Keratinocyte (primary cell): Measurements from ENCODE around the gene NEURL3.

Source experiments
- CTCF ChIP-seq, 3 experiments: IDR thresholded peaks in 1 of 3; conservative IDR thresholded peaks in 1 of 3; optimal IDR thresholded peaks in 1 of 3; 2 replicates in 2 of 3; 3 replicates in 1 of 3; pipeline versions ENCODE3 to v1.5.1; 2011; ENCODE audit warnings: low read length in 3 of 3, mild to moderate bottlenecking in 3 of 3, moderate library complexity in 2 of 3, control low read depth in 1 of 3, inconsistent platforms in 1 of 3; ENCODE audit not compliant: insufficient read depth in 2 of 3; ENCODE audit errors: extremely low read depth in 1 of 3
- EZH2 ChIP-seq: IDR thresholded peaks from one replicate; pipeline ENCODE4 v1.6.1; 2012; ENCODE audit warnings: inconsistent platforms, mild to moderate bottlenecking, low read length, moderate library complexity

GRCh38 chr2:96505231-96505889, at the start of gene NEURL3:
- TF ChIP-seq CTCF (optimal IDR thresholded peaks at IDR 0.05 in 1 of 3, IDR thresholded peaks at IDR 0.05 in 1 of 3, conservative IDR thresholded peaks at IDR 0.05 in 1 of 3; ENCODE audit: extremely low read depth in 1 of 3, insufficient read depth in 2 of 3, low read length in 3 of 3) (no peak), EZH2 (no peak)
